OCI-LY3 (cell line): ENCODE data around the gene DNM3.

Experiments used
- H2AFZ ChIP-seq: fragments of 200-600, 300-600 bp; shearing (Covaris generic); 2 replicates; pipeline ENCODE4 v1.6.0; 2014; ENCODE audit warnings: antibody characterized with exemption, low read depth, low read length
- H3K27ac ChIP-seq: fragments of 200-600, 300-600 bp; sonication (generic); 2 replicates; pipeline ENCODE4 v1.5.1; 2014; ENCODE audit warnings: mild to moderate bottlenecking, low read length, moderate library complexity, mixed read lengths
- H3K27me3 ChIP-seq: fragments of 200-600, 300-600 bp; sonication (generic); 2 replicates; pipeline ENCODE4 v1.6.1; 2014; ENCODE audit warnings: low read depth, low read length, mixed read lengths
- H3K36me3 ChIP-seq: fragments of 200-600, 300-600 bp; sonication (generic); replicated peaks from 2 replicates; pipeline ENCODE3; 2014; ENCODE audit warnings: low read depth, low read length, mixed read lengths
- H3K4me1 ChIP-seq: fragments of 300-600, 200-600 bp; sonication (generic); 2 replicates; pipeline ENCODE4 v1.6.1; 2014; ENCODE audit warnings: low read length, mixed read lengths
- H3K4me2 ChIP-seq: fragments of 200-600, 300-600 bp; sonication (generic); 2 replicates; pipeline ENCODE4 v1.6.1; 2014; ENCODE audit warnings: low read length, mixed read lengths
- H3K4me3 ChIP-seq: fragments of 300-600, 200-600 bp; sonication (generic); 2 replicates; pipeline ENCODE4 v1.5.1; 2014; ENCODE audit warnings: antibody characterized with exemption, mild to moderate bottlenecking, low read length, moderate library complexity
- H3K79me2 ChIP-seq: fragments of 300-600, 200-600 bp; shearing (Covaris generic); 2 replicates; pipeline ENCODE4 v1.6.1; 2014; ENCODE audit warnings: mild to moderate bottlenecking, low read length, mixed read lengths
- H3K9ac ChIP-seq: fragments of 300-600, 200-600 bp; shearing (Covaris generic); 2 replicates; pipeline ENCODE4 v1.6.0; 2014; ENCODE audit warnings: mild to moderate bottlenecking, low read length, moderate library complexity
- H3K9me3 ChIP-seq: fragments of 200-600, 300-600 bp; shearing (Covaris generic); 2 replicates; pipeline ENCODE4 v1.6.1; 2014; ENCODE audit warnings: low read length, mixed read lengths; ENCODE audit not compliant: insufficient read depth
- H4K20me1 ChIP-seq: fragments of 200-600, 300-600 bp; sonication (generic); 2 replicates; pipeline ENCODE4 v1.6.1; 2016; ENCODE audit warnings: low read length, mixed read lengths; ENCODE audit not compliant: insufficient read depth
- CTCF ChIP-seq: fragments of 200-600, 300-600 bp; sonication (generic); IDR thresholded peaks from 2 replicates; pipeline ENCODE4 v1.5.1; 2014; ENCODE audit warnings: antibody characterized with exemption, low read length, low read depth
- EZH2phosphoT487 ChIP-seq: fragments of 200-600 bp; shearing (Covaris generic); IDR thresholded peaks from 2 replicates; pipeline ENCODE4 v1.6.1; 2018; ENCODE audit warnings: antibody characterized with exemption, mixed run types, low read depth

Gene DNM3

DNA sequence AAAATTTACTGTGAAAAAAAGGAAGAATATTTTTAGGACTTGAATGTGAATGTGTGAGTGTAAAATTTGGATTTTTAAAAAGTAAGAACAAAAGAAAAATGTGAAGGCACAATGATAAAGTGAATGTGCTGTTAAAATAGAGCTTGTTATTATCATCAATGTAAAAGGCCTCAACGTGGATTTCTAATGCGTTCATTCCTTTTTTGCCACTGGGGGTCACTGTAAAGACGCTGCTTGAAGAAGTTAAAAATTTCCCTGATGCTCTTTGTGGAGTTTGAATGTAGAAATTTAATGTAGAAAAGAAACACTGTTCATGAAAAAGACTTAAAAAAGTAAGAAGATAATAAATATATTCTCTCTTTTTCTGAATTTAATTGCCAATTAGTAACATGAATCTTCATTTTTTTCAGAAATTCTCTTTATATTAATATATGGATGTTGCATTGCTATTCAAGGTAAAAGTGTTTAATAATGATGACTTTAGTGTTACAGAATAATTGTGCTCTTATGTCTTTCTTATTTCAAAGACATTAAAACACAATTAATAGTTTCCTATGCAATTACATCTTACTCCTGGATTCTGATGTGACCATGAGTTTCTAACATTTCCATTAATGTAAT lies 161.5 kb downstream of the DNM3 start:
- no peaks in the 10 kb centered on the region for H3K27me3 ChIP-seq
- no peaks in the 10 kb centered on the region for H3K79me2 ChIP-seq
- no peaks in the 10 kb centered on the region for H3K36me3 ChIP-seq
- H3K27ac ChIP-seq, result no peak overlapping the region
- TF ChIP-seq EZH2phosphoT487, result no peak
- TF ChIP-seq CTCF, result peak; percentile 95
- no peaks in the 10 kb centered on the region for H3K9me3 ChIP-seq
- no peak overlapping the region for H3K4me2 ChIP-seq
- no peaks in the 10 kb centered on the region for H4K20me1 ChIP-seq
- H2AFZ ChIP-seq, result no peak overlapping the region
- H3K4me1 ChIP-seq, result no peaks in the 10 kb centered on the region
- no peak overlapping the region for H3K4me3 ChIP-seq
- no peak overlapping the region for H3K9ac ChIP-seq

GRCh38 chr1:172003766-172004530 lies 162.7 kb downstream of the DNM3 start:
- TF ChIP-seq EZH2phosphoT487 (no peak), CTCF (no peak)
- no peak overlapping the region for H3K27ac ChIP-seq

GRCh38 chr1:172004671-172005070 lies 163.4 kb downstream of the DNM3 start:
- no peaks in the 10 kb centered on the region for H3K4me1 ChIP-seq
- H3K9me3 ChIP-seq, result peaks cover under 1% of the 10 kb centered on the region; the same call in 1 of the 2 replicates
- H4K20me1 ChIP-seq, result no peaks in the 10 kb centered on the region
- no peak overlapping the region for H3K27ac ChIP-seq
- no peak overlapping the region for H2AFZ ChIP-seq
- no peaks in the 10 kb centered on the region for H3K27me3 ChIP-seq
- no peak overlapping the region for H3K4me3 ChIP-seq
- TF ChIP-seq EZH2phosphoT487 (no peak), CTCF (no peak)
- H3K9ac ChIP-seq, result no peak overlapping the region
- no peaks in the 10 kb centered on the region for H3K36me3 ChIP-seq
- H3K4me2 ChIP-seq, result no peak overlapping the region
- H3K79me2 ChIP-seq, result no peaks in the 10 kb centered on the region

More at GRCh38 chr1:172003766-172004530, 162.7 kb downstream of the DNM3 start:
- H3K4me2 ChIP-seq, result no peak overlapping the region
- H4K20me1 ChIP-seq, result no peaks in the 10 kb centered on the region
- no peaks in the 10 kb centered on the region for H3K9me3 ChIP-seq
- no peaks in the 10 kb centered on the region for H3K27me3 ChIP-seq
- H3K4me3 ChIP-seq, result no peak overlapping the region
- H2AFZ ChIP-seq, result no peak overlapping the region
- no peak overlapping the region for H3K9ac ChIP-seq
- no peaks in the 10 kb centered on the region for H3K79me2 ChIP-seq
- H3K4me1 ChIP-seq, result no peaks in the 10 kb centered on the region
- no peaks in the 10 kb centered on the region for H3K36me3 ChIP-seq

GRCh38 chr1:172005856-172006255 lies 164.6 kb downstream of the DNM3 start:
- Histone ChIP-seq H3K27me3 (no peaks in the 10 kb centered on the region), H3K27ac (no peak overlapping the region), H3K4me3 (no peak overlapping the region), H3K36me3 (no peaks in the 10 kb centered on the region), H4K20me1 (no peaks in the 10 kb centered on the region), H3K4me2 (no peak overlapping the region), H3K4me1 (no peaks in the 10 kb centered on the region), H3K9me3 (peaks cover 8% of the 10 kb centered on the region; the same call in 1 of the 2 replicates), H3K9ac (no peak overlapping the region), H3K79me2 (no peaks in the 10 kb centered on the region), H2AFZ (no peak overlapping the region)
- TF ChIP-seq CTCF (no peak), EZH2phosphoT487 (no peak)
